ENCODE data around the gene CHKB. TPM values are rescaled to one million over a fixed set of nuclear protein-coding genes. Genes with fewer than 3 reads are reported as not detected.

Gene CHKB
- total and polyA plus RNA-seq, 2 of the 8 experiments (the other 6 are each of a cell fraction or from before 2014, with no cell fraction given) = 27.9 to 42.2 TPM

- Histone ChIP-seq H2BK5ac (ENCODE audit: low read depth, low read length) (no peak overlapping the region), H3K14ac (ENCODE audit: insufficient read length) (no peak overlapping the region), H4K8ac (ENCODE audit: extremely low read depth, insufficient read depth, low read length) (no peak overlapping the region), H2BK20ac (ENCODE audit: low read length) (no peak overlapping the region), H4K20me1 (replicated peaks in 1 of 2; ENCODE audit: control insufficient read depth in 1 of 2, insufficient read depth in 2 of 2, low read length in 2 of 2) (peaks cover 4 to 17% of the 10 kb centered on the region in 2 experiments), H2BK120ac (replicated peaks; ENCODE audit: low read depth, low read length) (no peak overlapping the region), H3K27me3 (replicated peaks in 1 of 4; ENCODE audit: control insufficient read depth in 3 of 4, extremely low read depth in 1 of 4, insufficient read depth in 3 of 4, low read length in 3 of 4) (peaks cover 0 to 2% (median 1%) of the 10 kb centered on the region in 4 experiments; a peak in 5 of 7 replicates), H3K4me1 (replicated peaks in 1 of 4; ENCODE audit: control insufficient read depth in 3 of 4, insufficient read depth in 4 of 4, low read length in 3 of 4) (no peaks in the 10 kb centered on the region), H3K79me1 (ENCODE audit: low read depth, low read length) (no peaks in the 10 kb centered on the region), H3K56ac (replicated peaks; ENCODE audit: insufficient read length, low read depth, low read length) (no peak overlapping the region), H3K4me2 (ENCODE audit: insufficient read depth in 1 of 2, low read depth in 2 of 2, low read length in 2 of 2) (no peak overlapping the region), H3K4me3 (ENCODE audit: extremely low read depth in 1 of 4, insufficient read depth in 2 of 4, low read depth in 3 of 4, low read length in 4 of 4) (no peak overlapping the region), H3K23me2 (ENCODE audit: low read depth, low read length) (no peaks in the 10 kb centered on the region), H3K36me3 (ENCODE audit: control insufficient read depth in 2 of 4, insufficient read depth in 4 of 4, low read length in 3 of 4) (peaks cover 8 to 38% (median 27%) of the 10 kb centered on the region in 4 experiments; a peak in 6 of 8 replicates), H3K27ac (ENCODE audit: low read depth, low read length) (no peak overlapping the region), H3K9me3 (ENCODE audit: insufficient read depth in 2 of 2, low read depth in 1 of 2, low read length in 1 of 2) (no peaks in the 10 kb centered on the region), H2AK5ac (ENCODE audit: low read depth, low read length) (no peak overlapping the region), H3K9ac (replicated peaks in 1 of 4; ENCODE audit: extremely low read depth in 1 of 4, low read depth in 3 of 4, low read length in 3 of 4) (no peak overlapping the region), H4K91ac (replicated peaks; ENCODE audit: insufficient read length, low read length) (no peak overlapping the region), H3K79me2 (ENCODE audit: control insufficient read depth in 1 of 2, insufficient read depth in 2 of 2, low read length in 2 of 2) (no peaks in the 10 kb centered on the region), H3K23ac (ENCODE audit: insufficient read length) (no peak overlapping the region), H2AFZ (ENCODE audit: low read length) (no peak overlapping the region), H2BK15ac (ENCODE audit: low read length) (no peak overlapping the region), H4K5ac (ENCODE audit: insufficient read length, low read depth, low read length) (no peak overlapping the region), H2BK12ac (ENCODE audit: low read depth, low read length) (no peak overlapping the region), H3K18ac (ENCODE audit: extremely low read depth, low read length) (no peak overlapping the region), H3K4ac (replicated peaks; ENCODE audit: insufficient read length, low read depth, low read length) (no peak overlapping the region)
- no peak for DNase-seq (ENCODE audit: low read depth in 1 of 2, low spot score in 2 of 2)
- no peak for TF ChIP-seq SP1 (IDR thresholded peaks at IDR 0.05; ENCODE audit: low read depth, low read length)
- ChIA-PET CTCF (ENCODE audit: partially characterized antibody) (interaction anchor here (0.7 to 2.3 kb wide), 3 partner anchors 52 to 131 kb away, joined by 3 to 7 read pairs (median 4); no protein-coding TSS in a partner anchor), POLR2A (ENCODE audit: partially characterized antibody) (interaction anchor here (1.1 to 2.5 kb wide), 2 partner anchors 10 to 13 kb away, joined by 4 to 8 read pairs; partner anchors contain the start of gene CPT1B)
- no peak for FAIRE-seq
- 90% methylated on average over 7 of the region's 7 CpGs; no CpG with 5 or more reads in 1 of the 2 experiments for WGBS, 2 experiments (ENCODE audit: extremely low coverage in 1 of 2, insufficient coverage in 1 of 2, insufficient read length in 1 of 2, insufficient replicate concordance in 2 of 2, low coverage in 1 of 2, low lambda C conversion rate in 2 of 2, missing lambda C conversion rate in 1 of 2)
Observed at GRCh38 chr22:50568626-50569025, 14.0 kb downstream of the CHKB start.
